Adrenal gland (tissue), 5 donors: Measurements from ENCODE around the gene CAPN2.

Experiments
- CTCF ChIP-seq, 6 experiments: fragments of 450-650 bp in 4 of 6; fragments of 200-600 bp in 2 of 6; sonication (generic) in 1 of 6; IDR thresholded peaks; 1 replicate in 5 of 6; 2 replicates in 1 of 6; pipeline versions ENCODE4 v1.5.1 to v1.8.0; 2016 to 2021; ENCODE audit warnings: antibody characterized with exemption in 6 of 6, mild to moderate bottlenecking in 2 of 6, moderate library complexity in 1 of 6
- POLR2A ChIP-seq, 2 donors: fragments of 450-650 bp; IDR thresholded peaks; one replicate each; pipeline ENCODE4 v1.6.1; 2017; ENCODE audit warnings: antibody characterized with exemption in 2 of 2, mild to moderate bottlenecking in 2 of 2, moderate library complexity in 1 of 2
- donor health status: DM: no; HTN: no; CAD: no.

DNA sequence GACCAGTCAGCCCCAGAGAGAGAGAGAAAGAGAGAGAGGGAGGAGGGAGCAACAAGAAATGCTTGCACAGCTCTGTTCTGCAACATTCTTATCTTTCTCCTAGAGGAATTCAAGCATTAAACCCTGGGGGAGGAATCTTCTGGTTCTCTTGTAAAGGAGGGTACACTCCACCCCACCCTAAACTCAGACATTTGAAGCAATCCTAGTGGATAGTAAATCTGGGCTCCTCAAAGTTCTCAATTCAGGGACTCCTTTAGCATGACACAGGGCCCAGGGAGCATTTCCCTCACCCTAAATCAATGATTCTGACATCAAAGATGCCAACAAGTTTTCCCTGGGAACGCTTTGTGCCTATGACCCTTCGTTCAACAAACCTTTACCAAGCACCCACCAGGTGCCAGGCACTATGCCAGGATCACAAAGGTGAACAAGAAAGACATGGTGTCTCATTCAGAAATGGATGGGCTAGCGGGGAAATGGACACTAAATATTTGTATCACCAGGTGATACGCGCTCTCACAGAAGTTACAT, 11.9 kb upstream of the CAPN2 start:
- no peak for TF ChIP-seq CTCF (IDR thresholded peaks at IDR 0.05)
- TF ChIP-seq POLR2A (IDR thresholded peaks at IDR 0.05), result no peak
